Measurements from ENCODE around the gene MAP2K6.

GRCh38 chr17:69425978-69426377 is 11.5 kb downstream of the MAP2K6 start:
- TF ChIP-seq, protein P1, sequence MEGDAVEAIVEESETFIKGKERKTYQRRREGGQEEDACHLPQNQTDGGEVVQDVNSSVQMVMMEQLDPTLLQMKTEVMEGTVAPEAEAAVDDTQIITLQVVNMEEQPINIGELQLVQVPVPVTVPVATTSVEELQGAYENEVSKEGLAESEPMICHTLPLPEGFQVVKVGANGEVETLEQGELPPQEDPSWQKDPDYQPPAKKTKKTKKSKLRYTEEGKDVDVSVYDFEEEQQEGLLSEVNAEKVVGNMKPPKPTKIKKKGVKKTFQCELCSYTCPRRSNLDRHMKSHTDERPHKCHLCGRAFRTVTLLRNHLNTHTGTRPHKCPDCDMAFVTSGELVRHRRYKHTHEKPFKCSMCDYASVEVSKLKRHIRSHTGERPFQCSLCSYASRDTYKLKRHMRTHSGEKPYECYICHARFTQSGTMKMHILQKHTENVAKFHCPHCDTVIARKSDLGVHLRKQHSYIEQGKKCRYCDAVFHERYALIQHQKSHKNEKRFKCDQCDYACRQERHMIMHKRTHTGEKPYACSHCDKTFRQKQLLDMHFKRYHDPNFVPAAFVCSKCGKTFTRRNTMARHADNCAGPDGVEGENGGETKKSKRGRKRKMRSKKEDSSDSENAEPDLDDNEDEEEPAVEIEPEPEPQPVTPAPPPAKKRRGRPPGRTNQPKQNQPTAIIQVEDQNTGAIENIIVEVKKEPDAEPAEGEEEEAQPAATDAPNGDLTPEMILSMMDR (IDR thresholded peaks at IDR 0.05) = no peak
- TF ChIP-seq POLR2A (IDR thresholded peaks at IDR 0.05) = no peak
